Effector CD4-positive, alpha-beta T cell (primary cell): ENCODE data around the gene CSRP3.
"Not testable (repeated sequence)": the region's sequence is repeated elsewhere in the genome, so short reads cannot be mapped to it uniquely, and the experiment has no call there.

ENCODE experiments used
- DNase-seq: peaks from one replicate; pipeline ENCODE4 v3.0.0-alpha.2; 2020

The CSRP3 gene

DNA sequence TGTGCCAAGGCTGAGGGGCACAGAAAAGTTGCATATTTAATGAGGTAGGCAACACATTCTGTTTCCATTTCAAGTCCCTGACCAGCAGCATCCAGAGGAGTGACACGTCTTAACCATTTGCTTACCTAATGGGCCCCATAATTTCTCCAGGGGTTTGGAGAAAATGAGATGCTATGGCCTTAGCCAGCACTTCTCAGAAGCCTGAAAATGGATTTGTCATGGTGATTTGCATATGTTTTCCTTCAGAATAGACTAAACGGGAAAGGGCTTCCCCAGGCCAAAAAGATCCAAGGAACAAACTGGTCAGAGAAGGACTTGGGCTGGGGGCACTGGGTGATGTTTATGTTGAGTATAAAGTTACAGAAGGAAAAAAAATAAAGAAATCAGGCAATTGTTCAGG, 16.7 kb downstream of the CSRP3 start:
- no peak for DNase-seq

DNA sequence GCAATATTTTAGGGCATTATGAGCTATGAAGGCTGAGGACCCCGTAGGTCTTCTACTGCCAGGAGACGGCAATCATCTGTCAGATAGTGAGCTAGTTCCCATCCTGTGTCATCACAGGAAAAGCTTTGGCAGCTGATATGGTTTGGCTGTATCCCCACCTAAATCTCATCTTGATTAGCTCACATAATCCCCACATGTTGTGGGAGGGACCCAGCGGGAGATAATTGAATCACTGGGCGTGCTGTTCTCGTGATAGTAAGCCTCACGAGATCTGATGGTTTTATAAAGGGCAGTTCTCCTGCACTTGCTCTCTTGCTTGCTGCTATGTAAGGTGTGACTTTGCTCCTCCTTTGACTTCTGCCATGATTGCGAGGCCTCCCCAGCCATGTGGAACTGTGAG, 18.1 kb downstream of the CSRP3 start:
- DNase-seq, result no peak

DNA sequence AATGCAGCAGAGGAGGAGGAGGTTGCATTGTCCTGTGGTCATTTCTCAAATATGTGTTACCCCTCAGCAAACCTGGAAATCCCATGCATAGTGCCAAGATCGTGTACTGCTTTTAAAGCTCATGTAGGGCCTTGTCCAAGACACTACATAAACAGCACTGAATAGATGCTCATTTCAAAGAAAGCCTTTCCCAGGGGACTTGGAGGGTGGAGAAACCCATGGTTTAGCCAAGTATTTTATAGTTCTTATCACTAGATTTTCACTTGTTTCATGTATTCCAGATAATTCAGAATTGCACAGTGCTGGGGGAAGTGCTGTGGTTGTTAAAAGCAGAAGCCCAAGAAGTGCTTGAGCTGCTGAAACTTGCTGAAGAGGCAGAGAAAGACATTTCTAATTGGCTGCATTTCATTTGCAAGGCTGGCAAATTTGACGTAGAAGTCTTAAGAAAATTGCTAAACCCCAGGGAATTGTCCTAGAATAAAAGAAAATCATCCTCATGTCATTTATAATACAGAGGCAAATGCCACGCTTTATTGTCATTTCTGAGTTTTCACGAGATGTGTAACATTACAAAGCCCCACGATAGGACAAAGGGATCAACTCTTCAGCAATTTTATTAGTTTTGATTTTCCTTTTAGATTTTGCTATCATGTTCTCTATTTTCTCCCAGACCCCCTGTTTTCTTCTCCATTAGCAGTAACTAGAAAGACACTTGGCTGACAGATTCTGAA, 20.1 kb downstream of the CSRP3 start:
- no peak for DNase-seq

DNA sequence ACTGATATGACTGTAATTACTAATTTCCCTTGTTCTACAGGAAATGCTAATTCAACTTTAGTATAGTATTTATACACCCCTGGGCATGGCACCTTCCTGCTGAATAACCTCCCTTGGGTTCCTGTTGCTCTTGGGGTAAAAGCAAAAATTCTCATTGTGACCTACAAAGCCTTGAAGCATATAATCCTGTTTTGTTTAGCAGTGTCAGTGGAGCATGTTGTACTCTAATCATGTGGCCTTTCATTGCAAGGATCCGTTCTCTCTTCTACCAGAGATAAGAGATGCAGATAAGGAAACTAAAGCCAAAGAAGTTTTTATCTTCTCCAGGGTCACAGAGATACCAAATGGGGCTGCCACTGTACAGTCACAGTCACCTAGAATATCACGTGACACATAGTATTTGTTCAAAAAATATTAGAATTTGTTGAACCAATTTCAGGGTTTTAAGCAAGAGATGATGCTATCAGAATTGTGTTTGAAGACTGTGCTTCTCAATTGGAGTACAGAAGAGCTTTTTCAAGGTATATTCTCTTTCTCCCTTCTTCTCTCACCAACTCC, 25.1 kb downstream of the CSRP3 start:
- DNase-seq, result no peak

DNA sequence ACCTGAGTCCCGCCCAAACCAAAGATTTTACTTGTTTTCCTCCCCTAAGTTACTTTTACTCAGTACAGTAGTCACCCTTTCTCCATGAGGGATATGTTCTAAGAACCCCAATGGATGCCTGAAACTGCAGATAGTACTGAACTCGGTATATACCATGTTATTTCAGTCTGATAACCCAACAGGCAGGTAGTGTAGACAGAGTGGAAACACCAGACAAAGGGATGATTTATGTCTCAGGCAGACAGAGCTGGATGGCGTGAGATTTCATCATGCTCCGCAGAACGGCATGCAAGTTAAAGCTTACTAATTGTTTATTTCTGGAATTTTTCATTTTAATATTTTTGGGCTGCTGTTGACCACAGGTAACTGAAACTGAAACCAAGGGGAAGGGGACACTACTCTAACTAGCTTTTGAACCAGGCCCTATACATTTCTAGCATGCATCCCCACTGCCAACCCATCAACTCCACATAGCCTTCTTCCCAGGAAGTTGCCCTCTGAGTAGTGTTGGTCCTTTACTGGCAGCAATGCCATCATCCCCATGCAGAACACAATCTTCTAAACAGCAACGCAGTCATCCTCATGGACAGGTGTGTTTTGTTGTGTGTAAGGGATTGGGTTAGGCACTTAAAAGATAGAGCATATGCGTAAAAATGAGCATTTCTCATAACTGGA, 27.7 kb downstream of the CSRP3 start:
- no peak for DNase-seq

DNA sequence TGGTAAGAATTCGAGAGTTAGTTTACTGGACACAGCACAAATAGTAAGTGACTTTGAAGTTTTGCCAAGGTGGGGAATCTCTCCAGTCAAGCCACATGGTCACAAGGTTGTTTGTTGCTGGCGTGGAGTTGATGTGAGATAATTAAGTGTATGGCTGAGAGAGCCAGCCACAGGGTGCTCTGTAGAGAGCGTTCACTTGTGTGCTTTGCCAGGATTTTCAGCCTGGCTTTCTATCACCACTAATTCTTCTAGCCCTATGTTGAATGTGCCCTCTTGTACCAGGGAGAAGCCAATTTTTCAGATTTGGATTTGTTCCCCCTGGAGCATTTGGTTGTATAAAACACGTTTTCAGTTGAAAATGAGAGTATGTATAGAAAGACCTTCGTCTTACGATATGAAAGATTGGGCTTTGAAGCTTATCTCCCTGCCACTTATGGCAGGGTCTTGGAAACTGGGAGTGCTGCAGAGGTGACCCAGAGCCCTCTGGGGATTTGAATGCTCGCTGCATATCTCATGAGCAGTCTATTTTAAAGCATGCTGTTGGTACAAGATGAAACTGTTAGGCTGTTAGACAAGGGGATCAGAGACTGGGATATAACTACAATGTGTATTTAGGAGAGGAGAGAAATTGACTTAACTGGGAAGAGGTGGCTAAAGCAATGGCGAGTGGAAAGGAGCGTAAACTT, 28.6 kb downstream of the CSRP3 start:
- DNase-seq, result no peak

DNA sequence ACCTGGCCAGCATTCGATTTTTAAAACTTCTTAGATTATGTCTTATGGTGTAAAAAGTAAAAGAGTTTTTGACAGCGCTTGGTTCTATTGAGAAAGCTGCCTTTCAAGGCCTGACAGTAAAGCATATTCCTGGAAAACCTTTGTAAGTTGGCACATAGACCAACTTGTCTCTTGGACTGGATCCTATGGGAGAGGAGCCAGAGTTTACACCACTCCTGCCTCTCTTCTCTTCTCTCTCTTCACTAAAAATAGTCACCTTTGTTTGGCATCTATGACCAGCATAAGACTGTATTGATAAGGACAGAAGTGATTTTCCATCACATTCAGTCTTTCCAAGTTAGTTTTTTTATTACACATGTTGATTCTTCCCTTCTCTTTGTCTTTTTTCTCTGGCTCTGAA, 33.7 kb downstream of the CSRP3 start:
- no peak for DNase-seq

DNA sequence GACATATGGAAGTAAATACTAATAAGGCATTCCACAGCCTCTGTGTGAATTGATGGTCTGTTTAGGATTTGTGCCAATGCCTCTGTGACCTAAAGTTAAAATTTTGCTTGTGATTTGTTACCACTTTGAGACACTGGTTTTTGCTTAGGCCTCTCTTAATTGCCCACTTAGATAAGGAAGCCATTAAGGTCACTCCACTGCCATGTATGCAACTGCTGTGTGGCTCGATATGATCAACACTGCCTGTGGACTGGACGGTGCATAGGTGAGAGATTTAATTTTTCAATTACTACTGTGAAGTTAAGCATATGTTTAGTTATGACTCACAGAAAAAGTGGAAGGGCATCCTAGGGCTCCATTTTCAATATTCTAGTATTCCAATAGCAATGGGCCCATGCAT, 36.9 kb downstream of the CSRP3 start:
- DNase-seq, result no peak

DNA sequence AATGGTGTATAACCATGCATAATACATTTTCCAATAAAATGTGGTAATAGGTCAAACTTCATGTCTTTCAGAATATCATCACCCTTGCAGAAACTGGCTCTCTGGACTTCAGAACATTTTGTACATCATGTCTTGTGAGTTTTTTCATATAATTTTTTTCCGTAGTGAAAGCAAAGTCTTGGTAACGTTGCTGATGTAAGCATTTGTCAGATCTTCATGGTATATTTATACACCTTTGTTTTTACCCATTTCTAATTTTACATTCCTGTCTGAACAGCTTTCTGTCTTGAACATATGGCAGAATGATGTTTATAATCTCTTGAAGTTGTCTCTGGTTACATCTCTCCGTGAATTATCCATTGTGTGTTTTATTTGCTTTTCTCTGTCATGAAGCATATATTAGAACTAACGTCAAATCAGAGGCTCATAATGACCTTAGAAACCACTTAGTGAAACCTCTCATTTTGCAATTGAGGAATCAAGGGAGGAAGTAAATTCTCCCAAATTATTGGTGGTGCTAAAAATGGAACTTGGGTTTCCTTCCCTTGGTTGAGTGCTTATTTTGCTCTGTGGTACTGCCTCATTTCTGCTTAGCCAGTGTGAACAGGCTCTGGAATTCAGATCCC, 37.4 kb downstream of the CSRP3 start:
- DNase-seq, result no peak

DNA sequence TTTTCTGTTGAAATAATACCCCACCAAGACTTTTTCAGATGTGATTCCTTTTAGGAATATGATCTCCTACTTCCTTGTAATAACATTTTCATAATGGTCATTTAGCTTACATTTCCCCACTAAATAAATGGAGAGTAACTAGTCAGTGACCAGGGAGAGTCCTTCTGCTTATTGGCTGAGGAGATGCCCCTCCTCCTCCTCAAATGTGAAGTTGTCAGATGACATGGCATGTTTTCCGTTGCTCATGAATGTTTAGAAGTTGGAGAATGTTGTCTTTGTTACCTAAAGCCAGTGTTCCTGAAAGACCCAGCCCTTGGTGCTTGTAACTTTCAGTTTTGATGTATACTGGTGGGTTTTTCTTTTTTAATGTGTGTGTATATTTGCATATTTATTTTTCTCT, 38.2 kb downstream of the CSRP3 start:
- no peak for DNase-seq

DNA sequence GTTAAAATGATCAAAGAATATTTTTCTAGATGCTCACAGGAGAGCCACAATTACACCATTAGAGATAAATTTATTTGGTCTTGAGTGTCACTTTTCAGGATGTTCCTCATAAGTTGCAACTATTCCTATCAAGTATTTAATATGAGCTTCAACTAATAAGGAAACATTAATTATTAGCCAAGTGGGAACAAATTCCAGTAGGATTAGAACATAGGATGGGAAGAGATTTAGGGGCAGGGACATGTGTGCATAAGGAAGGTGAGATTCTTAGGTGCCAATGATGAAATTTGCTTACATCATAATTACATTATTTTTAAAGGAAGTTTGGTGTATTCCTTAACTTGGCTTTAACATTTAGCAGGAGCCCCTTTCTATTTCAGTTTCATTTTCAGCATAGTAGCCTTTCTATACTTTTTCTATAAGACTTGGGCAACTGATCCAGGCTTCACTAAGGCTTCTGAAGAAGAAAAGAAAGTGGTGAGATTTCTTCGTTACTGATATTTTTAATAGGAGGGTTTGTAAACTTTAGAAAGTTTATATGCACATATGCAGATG, 38.8 kb downstream of the CSRP3 start:
- DNase-seq, result no peak

DNA sequence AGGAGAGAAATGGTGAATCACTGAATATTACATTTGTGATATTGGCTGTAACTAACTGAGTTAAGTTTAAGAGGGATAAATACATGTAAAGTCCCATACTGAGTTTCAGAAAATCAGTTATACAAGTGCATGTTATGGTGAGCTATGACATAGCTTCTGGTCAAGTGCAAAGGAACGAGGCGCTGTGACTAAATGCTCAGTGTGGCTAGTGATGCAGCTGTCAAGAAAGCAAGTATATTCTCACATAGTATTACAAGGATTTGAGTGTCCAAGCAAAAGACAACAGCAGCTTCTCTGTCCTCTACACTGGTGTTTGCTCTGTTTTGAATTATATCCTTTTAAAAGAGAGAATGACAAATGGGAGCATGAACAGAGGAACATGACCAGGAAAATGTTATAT, 40.1 kb downstream of the CSRP3 start:
- no peak for DNase-seq

DNA sequence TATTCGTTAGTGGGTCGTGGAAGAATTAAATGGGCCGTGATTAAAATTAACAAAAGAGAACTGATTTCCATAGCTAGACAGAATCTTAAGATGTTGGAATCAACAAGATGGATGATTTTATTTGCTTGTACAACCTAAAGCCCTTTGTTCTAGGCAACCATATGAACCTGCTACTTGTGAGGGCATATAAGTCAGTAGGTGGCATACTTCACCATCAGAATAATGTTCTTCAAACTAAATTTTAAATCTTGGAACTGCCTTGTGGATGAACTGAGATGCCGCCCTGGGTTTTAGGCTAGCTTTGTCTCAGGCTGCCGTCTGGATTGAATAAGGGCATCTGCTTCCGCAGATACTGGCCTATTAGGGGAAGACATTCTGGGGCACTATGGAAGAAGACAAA, 40.9 kb downstream of the CSRP3 start:
- DNase-seq, result no peak

DNA sequence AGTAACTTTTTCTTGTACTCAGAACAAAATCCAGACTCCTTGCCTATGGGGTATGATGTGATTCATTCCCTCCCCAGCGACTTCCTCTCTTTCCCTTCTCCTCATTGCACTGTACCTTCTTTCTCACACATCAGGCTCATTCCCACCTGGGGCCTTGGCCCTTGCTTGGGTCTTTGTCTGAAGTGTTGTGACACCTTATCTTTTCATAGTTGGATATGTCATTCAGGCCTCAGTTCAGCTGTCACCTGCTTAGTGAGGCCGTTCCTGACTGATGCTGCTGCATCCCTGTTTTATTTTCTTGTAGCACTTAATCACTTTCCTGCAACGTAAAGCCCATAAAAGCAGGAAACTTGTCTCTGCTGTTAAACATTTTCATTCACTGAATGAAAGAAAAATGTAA, 44.9 kb downstream of the CSRP3 start:
- no peak for DNase-seq

DNA sequence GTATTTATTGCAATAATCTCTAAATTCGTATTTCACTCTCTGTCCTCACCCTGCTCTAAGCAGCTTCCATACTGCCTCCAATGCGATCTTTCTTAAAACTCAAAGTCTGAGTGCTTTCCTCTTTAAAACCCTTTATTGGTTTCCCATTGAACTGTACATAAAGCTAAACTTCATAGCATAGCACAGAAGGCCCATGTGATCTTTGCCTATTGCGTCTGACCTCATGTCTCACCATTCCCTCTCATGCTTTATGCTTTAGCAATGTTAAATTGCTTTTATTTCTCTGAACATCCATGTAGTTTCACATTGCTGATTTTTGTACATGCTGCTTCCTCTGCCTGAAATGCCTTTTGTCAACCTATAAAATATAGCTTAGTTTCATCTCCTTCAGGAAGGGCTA, 56.5 kb downstream of the CSRP3 start:
- DNase-seq, result no peak

DNA sequence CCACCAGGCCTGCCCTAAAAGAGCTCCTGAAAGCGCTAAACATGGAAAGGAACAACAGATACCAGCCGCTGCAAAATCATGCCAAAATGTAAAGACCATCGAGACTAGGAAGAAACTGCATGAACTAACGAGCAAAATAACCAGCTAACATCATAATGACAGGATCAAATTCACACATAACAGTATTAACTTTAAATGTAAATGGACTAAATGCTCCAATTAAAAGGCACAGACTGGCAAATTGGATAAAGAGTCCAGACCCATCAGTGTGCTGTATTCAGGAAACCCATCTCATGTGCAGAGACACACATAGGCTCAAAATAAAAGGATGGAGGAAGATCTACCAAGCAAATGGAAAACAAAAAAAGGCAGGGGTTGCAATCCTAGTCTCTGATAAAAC, 64.9 kb downstream of the CSRP3 start:
- not testable (repeated sequence) for DNase-seq

DNA sequence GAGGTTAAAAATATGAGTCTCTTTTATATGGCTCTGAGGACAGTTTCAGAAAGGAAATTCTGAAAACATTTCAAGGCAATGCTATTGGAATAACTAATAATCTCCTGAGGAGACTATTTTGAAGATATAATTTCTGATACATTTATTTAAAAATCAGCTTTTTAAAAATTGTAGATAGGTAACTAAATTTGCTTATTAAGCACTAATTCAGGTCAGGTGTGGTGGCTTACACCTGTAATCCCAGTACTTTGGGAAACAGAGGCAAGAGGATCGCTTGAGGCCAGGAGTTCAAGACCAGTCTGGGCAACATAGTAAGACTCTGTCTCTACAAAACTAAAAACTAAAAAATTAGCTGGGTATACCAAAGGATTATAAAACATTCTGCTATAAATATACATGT, 67.8 kb downstream of the CSRP3 start:
- DNase-seq, result no peak
